GM04504 (cell line): ENCODE measurements around the gene TRAK1.

Source experiments
- DNase-seq: peaks from one replicate; pipeline ENCODE4 v3.0.0-alpha.2; 2012; ENCODE audit warnings: low read depth

TRAK1 gene

GRCh38 chr3:42157540-42158538 is 66.7 kb downstream of the TRAK1 start:
- no peak for DNase-seq

DNA sequence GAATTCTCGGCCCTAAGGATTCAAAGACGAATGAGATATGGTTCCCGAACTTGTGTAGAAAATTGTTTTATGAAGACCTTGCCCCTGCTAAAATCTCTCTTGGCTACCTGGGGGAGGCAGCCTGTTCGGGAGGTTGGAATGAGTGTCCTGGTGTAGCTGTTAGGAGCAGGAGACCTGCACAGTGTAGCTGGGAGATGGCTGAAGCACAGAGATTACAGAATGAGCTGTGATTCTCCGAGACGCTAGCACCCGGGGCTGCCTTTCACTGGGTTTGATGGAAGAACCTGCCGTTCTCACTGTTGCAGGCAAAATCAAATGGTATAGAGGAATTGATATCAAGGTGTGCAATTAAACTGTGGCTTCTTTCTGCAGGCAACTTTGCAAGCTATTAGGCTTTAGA is 68.0 kb downstream of the TRAK1 start:
- DNase-seq, result no peak

- DNase-seq, result no peak
Measured at GRCh38 chr3:42159706-42160472, 68.7 kb downstream of the TRAK1 start.

DNA sequence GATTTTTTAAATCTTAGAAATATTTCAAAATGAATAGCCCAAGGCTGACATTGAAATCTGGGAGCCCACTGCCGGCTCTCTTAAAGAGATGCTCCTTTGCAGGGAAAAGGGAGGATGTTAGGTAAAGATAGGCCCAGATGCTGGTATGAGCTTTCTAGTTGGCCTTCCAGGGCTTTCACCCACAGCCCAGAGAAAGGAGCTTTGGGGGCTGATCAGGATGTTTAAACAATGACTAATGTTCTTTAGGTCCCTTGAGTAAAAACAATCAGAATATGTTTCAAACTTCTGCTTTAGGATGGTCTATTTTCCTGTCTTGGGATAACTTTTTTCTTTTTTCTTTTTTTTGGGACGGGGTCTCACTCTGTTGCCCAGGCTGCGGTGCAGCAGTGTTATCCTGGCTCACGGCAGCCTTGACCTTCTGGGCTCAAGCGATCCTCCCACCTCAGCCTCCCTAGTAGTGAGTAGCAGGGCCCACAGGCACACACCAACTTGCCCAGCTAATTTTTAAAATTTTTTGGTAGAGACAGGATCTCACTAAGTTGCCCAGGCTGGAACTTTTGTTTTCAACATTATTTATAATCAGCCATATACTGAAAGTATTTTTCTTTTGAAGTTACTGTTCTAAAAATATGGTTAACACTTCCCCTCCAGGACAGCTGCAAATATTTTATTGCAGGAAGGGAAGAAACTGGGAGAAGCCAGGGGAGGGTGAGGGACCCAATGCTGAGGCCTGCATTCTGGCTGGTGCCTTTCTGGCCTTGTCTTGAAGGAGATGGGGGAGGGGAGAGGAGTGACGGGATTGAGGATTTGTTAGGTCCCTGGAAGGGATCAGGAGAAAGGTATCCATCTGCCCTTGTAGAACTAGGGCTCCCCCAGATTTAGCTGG is 70.1 kb downstream of the TRAK1 start:
- DNase-seq, result no peak

DNA sequence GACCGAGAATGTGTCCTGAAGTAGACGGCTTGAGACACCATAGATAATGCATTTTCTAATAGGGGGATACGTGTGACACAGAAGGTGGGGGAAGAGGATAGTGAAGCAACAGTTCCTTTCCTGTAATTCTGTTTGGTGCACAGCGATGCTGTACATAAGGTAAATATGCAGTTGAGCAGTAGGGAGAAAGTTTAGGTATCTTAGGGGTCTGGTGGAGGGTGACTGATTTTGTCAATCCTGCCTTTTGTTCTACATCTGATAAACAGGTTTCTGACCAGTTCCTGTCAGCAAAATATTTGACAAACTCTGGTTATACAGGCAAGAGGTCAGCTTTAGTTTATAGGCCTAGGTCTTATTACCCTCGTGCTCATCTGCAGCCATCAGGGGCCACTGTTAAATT is 71.3 kb downstream of the TRAK1 start:
- no peak for DNase-seq

DNA sequence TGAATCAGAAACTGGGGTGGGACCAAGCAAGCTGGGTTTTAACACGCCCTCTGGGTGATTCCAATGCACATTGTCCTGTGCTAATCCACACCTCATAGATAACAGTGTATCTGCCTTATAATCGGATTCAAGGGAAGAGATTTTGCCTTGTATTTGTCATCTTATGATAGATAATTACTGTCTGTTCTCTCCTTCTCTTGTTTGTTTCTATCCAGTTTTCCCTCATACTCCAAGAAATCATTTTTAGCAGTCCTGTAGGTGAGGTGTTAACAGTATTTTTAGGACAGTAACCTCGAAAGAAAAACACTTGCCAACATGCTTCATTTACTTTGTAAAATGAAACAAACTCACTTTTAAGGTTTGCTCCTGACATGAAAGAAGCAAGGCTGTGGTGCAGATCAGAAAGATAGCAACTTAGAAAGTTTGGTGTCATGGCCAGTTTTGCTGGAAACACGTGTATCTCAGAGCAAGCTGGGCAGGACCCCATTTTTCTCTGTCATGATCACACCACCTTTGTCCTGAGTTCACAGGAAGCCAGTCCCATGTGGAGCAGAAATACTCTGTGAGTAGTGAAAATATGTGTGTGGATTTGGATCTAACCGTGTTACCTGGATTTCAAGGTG is 72.6 kb downstream of the TRAK1 start:
- DNase-seq, result no peak

GRCh38 chr3:42164656-42165055 is 73.5 kb downstream of the TRAK1 start:
- no peak for DNase-seq

DNA sequence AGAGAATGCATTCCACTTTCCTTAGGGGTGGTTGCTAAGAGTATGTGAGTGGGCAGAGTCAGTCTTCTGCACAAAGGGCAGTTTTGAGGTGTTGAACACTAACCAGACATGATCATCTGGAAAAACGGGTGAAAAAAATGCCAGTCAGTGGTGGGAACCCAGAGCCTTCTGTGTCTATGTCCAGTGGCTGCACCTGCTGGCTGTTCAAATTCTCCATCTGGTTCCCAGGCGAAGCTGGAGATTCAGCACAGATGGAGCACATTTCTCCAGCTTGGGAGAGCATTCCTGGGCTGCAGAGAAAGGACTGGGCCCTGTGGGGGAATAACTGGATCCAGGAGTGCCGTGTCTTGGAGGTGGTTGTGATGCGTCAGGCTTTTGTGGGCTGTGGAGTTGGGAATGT is 74.1 kb downstream of the TRAK1 start:
- no peak for DNase-seq

DNA sequence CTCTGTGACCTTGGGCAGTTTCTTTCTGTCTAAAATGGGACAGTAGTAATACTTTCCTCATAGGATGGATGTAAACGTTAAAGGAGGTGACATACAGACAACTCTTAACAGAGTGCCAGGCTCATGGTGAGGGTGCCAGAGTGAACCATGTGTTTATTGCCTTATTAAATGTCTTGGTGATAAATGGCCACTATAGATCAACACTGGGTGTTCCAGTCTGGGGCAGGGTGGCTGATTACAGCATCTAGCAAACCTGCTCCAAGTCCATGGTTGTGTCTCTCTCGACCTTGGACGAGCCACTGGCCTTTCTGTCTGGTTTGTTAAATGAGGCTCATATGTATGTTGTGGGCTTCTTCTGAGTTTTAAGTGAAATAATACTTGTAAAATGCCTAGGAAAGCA is 75.1 kb downstream of the TRAK1 start:
- DNase-seq, result no peak

GRCh38 chr3:42166662-42167300 is 75.6 kb downstream of the TRAK1 start:
- DNase-seq, result no peak

GRCh38 chr3:42169579-42170120 is 78.5 kb downstream of the TRAK1 start:
- no peak for DNase-seq

DNA sequence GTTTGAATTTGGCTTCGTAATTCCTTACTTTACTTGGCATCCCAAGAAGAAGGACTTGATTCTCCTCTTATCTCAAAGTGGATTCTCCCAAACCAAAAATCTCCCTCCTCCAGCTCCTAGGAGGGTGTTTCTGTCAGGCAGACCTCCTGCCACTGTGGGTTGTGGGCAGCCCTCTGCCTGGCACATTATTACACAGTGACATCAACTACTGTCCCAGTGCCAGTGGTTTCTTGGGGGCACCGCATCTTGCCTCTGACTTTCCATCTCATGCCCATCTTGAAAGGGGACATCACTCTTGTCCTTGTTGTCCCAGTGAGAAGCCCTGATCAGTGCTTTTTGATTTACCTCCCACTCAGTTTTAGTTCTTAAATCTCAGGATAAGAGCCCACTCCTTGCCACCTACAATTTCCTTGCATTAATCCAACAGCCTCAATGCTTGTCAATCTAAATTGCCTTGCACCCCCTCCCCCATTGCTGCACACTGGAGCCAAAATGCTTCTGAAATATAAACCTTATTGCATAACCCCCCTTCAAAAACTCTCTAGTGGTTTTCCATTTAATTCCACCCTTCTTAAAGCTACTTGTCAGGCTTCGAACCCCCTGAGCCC is 81.0 kb downstream of the TRAK1 start:
- no peak for DNase-seq

GRCh38 chr3:42173307-42173706 is 82.2 kb downstream of the TRAK1 start:
- DNase-seq, result no peak

- no peak for DNase-seq
Measured at GRCh38 chr3:42174679-42175385, 83.7 kb downstream of the TRAK1 start.

DNA sequence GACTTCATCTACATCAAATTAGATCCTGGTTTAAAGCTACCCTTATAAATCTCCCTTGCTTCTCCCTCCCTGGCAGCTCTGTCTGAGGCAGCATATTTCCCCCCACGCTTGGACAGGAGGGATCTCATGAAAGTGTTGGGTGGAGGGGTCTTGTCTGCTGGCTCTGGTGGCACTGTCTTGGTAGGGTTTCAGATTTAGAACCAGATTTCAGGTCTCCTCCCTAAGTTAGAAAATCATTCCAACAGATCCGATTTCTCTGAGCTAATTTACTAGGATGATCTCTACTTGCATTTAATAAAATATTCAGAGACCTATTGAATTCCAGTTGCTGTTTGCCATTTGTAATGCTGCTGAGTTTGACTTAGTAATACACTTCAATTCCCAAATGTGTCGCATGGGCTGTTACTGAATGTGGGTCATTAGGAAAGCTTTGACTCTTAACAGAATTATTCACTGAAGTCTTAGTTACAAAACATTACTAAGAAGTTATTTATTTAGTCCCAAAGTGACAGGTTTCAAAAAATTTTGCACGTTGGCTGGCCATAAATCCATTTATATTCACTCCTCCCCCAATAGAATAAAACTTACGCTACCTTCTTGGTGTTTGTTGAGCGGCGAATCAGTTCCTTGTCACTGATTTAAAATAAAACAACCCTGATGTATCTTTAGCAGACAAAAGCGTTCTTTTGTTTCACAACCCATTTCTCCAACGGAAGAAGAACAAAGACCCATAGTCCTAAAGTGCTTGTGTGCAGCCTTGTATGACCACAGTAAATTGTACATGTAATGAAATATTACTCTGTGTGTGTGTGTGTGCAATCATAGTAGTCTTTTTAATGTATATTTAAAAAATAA is 84.5 kb downstream of the TRAK1 start:
- DNase-seq, result no peak

DNA sequence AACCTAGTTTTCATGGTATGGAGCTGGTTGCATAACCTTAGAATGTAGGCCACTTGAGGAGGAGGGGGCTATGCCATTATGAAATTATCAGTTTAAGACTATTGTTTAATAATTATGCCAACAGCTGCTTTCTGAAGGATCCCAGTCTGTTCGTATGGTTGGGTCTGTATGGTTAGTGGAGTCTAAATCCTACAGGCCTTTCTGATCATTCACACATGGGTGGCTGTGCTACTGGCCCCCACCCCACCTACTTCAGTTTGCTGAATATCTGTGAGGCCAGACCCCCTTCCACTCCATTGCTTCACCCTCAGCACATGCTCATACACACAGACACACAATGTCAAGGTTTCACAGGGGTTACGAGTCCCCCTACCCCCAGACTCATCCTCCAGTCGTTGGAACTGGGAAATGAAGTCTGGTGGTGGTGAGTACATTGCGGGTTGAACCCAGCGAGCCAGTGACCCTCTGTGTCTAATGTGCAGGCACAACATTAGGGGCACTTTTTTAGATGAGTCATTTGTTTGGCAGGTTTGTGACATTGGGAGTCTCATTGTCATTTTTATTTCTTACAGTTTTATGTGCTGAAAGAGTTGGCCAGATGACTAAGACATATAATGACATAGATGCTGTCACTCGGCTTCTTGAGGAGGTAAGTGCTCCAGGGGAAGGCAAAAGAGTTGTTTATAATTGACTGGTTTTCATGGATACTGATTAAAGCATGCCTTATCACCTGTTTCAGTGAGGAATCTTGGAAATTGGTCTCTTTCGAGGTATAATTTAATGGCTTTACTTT is 85.3 kb downstream of the TRAK1 start:
- no peak for DNase-seq

GRCh38 chr3:42177068-42177800 is 86.1 kb downstream of the TRAK1 start:
- DNase-seq, result no peak
